IPS-20b (cell line): Measurements from ENCODE around the gene RASSF5.

Experiments
- H3K27ac ChIP-seq: one replicate; pipeline ENCODE4 v1.5.1; 2013; ENCODE audit warnings: low read length
- H3K27me3 ChIP-seq: 2 replicates; pipeline ENCODE4 v1.6.1; 2013; ENCODE audit warnings: mild to moderate bottlenecking, low read length, inconsistent platforms; ENCODE audit not compliant: insufficient read depth
- H3K36me3 ChIP-seq: 2 replicates; pipeline ENCODE4 v1.6.1; 2013; ENCODE audit warnings: low read depth, mild to moderate bottlenecking, inconsistent platforms, low read length, moderate library complexity; ENCODE audit not compliant: insufficient read depth
- H3K4me1 ChIP-seq: 2 replicates; pipeline ENCODE4 v1.6.1; 2013; ENCODE audit warnings: mild to moderate bottlenecking, control low read depth, inconsistent platforms, low read length, moderate library complexity; ENCODE audit not compliant: insufficient read depth
- H3K4me3 ChIP-seq: 2 replicates; pipeline ENCODE4 v1.5.1; 2013; ENCODE audit warnings: mild to moderate bottlenecking, low read length, inconsistent platforms
- H3K9ac ChIP-seq: 2 replicates; pipeline ENCODE4 v1.6.1; 2013; ENCODE audit warnings: low read depth, mild to moderate bottlenecking, inconsistent platforms, low read length, moderate library complexity
- H3K9me3 ChIP-seq: 2 replicates; pipeline ENCODE4 v1.6.1; 2013; ENCODE audit warnings: mild to moderate bottlenecking, low read depth, low read length, inconsistent platforms; ENCODE audit not compliant: insufficient read depth

Gene RASSF5

GRCh38 chr1:206556047-206556749 is 48.9 kb downstream of the RASSF5 start:
- Histone ChIP-seq H3K9ac (0 out of 2 replicates have a peak overlapping the region, but pooled peaks have one; percentile 45), H3K4me1 (peaks cover 9% of the 10 kb centered on the region; the same call in 1 of the 2 replicates), H3K36me3 (no peaks in the 10 kb centered on the region), H3K9me3 (no peaks in the 10 kb centered on the region), H3K4me3 (peak overlapping the region; percentile 70; the same call in 1 of the 2 replicates), H3K27ac (no peak overlapping the region), H3K27me3 (peaks cover 50% of the 10 kb centered on the region)

- Histone ChIP-seq H3K4me3 (peak overlapping the region; percentile 70), H3K9me3 (no peaks in the 10 kb centered on the region), H3K9ac (peak overlapping the region; percentile 45; the same call in 1 of the 2 replicates), H3K4me1 (peaks cover 9% of the 10 kb centered on the region; the same call in 1 of the 2 replicates), H3K36me3 (no peaks in the 10 kb centered on the region), H3K27ac (no peak overlapping the region), H3K27me3 (peaks cover 50% of the 10 kb centered on the region)
Measured at GRCh38 chr1:206556750-206557635, 49.7 kb downstream of the RASSF5 start.

- H3K4me3 ChIP-seq, result peak overlapping the region; percentile 70
- peaks cover 50% of the 10 kb centered on the region for H3K27me3 ChIP-seq
- H3K27ac ChIP-seq, result no peak overlapping the region
- H3K9ac ChIP-seq, result peak overlapping the region; percentile 45; the same call in 1 of the 2 replicates
- peaks cover 9% of the 10 kb centered on the region; the same call in 1 of the 2 replicates for H3K4me1 ChIP-seq
- H3K36me3 ChIP-seq, result no peaks in the 10 kb centered on the region
- H3K9me3 ChIP-seq, result no peaks in the 10 kb centered on the region
Measured at GRCh38 chr1:206557636-206558473, 50.5 kb downstream of the RASSF5 start.

GRCh38 chr1:206558794-206559671 is 51.7 kb downstream of the RASSF5 start:
- H3K36me3 ChIP-seq, result no peaks in the 10 kb centered on the region
- H3K4me1 ChIP-seq, result peaks cover 9% of the 10 kb centered on the region; the same call in 1 of the 2 replicates
- H3K27me3 ChIP-seq, result peaks cover 50% of the 10 kb centered on the region
- no peak overlapping the region for H3K27ac ChIP-seq
- no peaks in the 10 kb centered on the region for H3K9me3 ChIP-seq
- H3K4me3 ChIP-seq, result no peak overlapping the region
- no peak overlapping the region for H3K9ac ChIP-seq

DNA sequence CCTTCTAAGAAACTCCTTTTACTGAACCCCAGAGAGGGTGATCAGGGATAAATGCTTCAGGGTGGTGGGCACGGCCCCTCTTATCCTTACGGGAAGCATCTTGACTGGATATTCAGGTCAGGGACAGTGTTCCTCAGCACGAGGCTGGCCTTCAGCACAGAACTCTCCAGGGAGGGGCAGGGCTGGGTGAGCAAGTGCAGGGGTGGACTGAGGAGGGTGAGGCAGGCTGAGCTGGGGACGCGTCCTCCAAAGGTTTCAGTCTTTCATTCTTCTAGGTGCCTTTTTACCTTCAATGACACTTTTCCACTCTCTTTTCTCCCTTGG is 52.3 kb downstream of the RASSF5 start:
- Histone ChIP-seq H3K9ac (no peak overlapping the region), H3K9me3 (no peaks in the 10 kb centered on the region), H3K27me3 (peaks cover 47% of the 10 kb centered on the region), H3K4me3 (no peak overlapping the region), H3K27ac (no peak overlapping the region), H3K4me1 (peaks cover 9% of the 10 kb centered on the region; the same call in 1 of the 2 replicates), H3K36me3 (no peaks in the 10 kb centered on the region)

GRCh38 chr1:206560007-206560716 is 52.8 kb downstream of the RASSF5 start:
- Histone ChIP-seq H3K27me3 (peaks cover 42% of the 10 kb centered on the region), H3K27ac (no peak overlapping the region), H3K4me3 (no peak overlapping the region), H3K9me3 (no peaks in the 10 kb centered on the region), H3K4me1 (peaks cover 9% of the 10 kb centered on the region; the same call in 1 of the 2 replicates), H3K36me3 (no peaks in the 10 kb centered on the region), H3K9ac (no peak overlapping the region)

- Histone ChIP-seq H3K36me3 (no peaks in the 10 kb centered on the region), H3K4me1 (no peaks in the 10 kb centered on the region), H3K9ac (no peak overlapping the region), H3K27ac (no peak overlapping the region), H3K27me3 (peaks cover 11% of the 10 kb centered on the region), H3K4me3 (no peak overlapping the region), H3K9me3 (no peaks in the 10 kb centered on the region)
Measured at GRCh38 chr1:206563367-206564207, 56.3 kb downstream of the RASSF5 start.

- Histone ChIP-seq H3K9me3 (no peaks in the 10 kb centered on the region), H3K9ac (no peak overlapping the region), H3K4me3 (no peak overlapping the region), H3K36me3 (no peaks in the 10 kb centered on the region), H3K4me1 (peaks cover 10% of the 10 kb centered on the region; the same call in 1 of the 2 replicates), H3K27me3 (no peaks in the 10 kb centered on the region), H3K27ac (no peak overlapping the region)
Measured at GRCh38 chr1:206565995-206566394, 58.7 kb downstream of the RASSF5 start.

GRCh38 chr1:206566999-206567398 is 59.7 kb downstream of the RASSF5 start:
- Histone ChIP-seq H3K9ac (no peak overlapping the region), H3K36me3 (no peaks in the 10 kb centered on the region), H3K4me3 (no peak overlapping the region), H3K4me1 (peaks cover 10% of the 10 kb centered on the region; the same call in 1 of the 2 replicates), H3K27me3 (peaks cover 6% of the 10 kb centered on the region; the same call in 1 of the 2 replicates), H3K27ac (no peak overlapping the region), H3K9me3 (no peaks in the 10 kb centered on the region)
